HepG2 (cell line): ENCODE measurements around the gene RAC3. TPM values are rescaled to one million over a fixed set of nuclear protein-coding genes. Genes with fewer than 3 reads are reported as not detected.
A peak's percentile ranks its signal among the peaks of the same experiment; 100 is the strongest.

Source experiments
- DDIT3 ChIP-seq: sonication (generic); formaldehyde crosslinking; IDR thresholded peaks from 2 replicates; pipeline ENCODE4 v1.4.0; 2020; ENCODE audit warnings: mild to moderate bottlenecking, missing genetic modification reagents
- E2F1 ChIP-seq: sonication (generic); formaldehyde crosslinking; IDR thresholded peaks from 2 replicates; pipeline ENCODE4 v1.5.0; 2020; ENCODE audit warnings: missing genetic modification reagents
- HNRNPLL ChIP-seq: fragments of 200-400 bp; formaldehyde crosslinking; IDR thresholded peaks from 2 replicates; pipeline ENCODE4 v1.6.1; 2017; ENCODE audit warnings: mild to moderate bottlenecking, low read depth, low read length; ENCODE audit not compliant: poor library complexity, severe bottlenecking
- IKZF5 ChIP-seq: IDR thresholded peaks from 2 replicates; pipeline ENCODE4 v1.6.1; 2018; ENCODE audit warnings: missing genetic modification reagents, mild to moderate bottlenecking, missing compliant biosample characterization
- JUNB ChIP-seq: sonication (generic); formaldehyde crosslinking; IDR thresholded peaks from 2 replicates; pipeline ENCODE4 v1.8.0; 2022; ENCODE audit warnings: missing genetic modification reagents, mild to moderate bottlenecking, borderline replicate concordance
- KLF11 ChIP-seq: IDR thresholded peaks from 2 replicates; pipeline ENCODE4 v1.6.1; 2016; ENCODE audit warnings: missing compliant biosample characterization
- RFXAP ChIP-seq: sonication (generic); formaldehyde crosslinking; IDR thresholded peaks from 2 replicates; pipeline ENCODE4 v1.4.0; 2020; ENCODE audit warnings: missing genetic modification reagents, borderline replicate concordance
- SRSF4 ChIP-seq: fragments of 200-400 bp; formaldehyde crosslinking; IDR thresholded peaks from one replicate; pipeline ENCODE4 v1.6.1; 2018; ENCODE audit warnings: mild to moderate bottlenecking, low read depth, low read length, moderate library complexity; ENCODE audit not compliant: poor library complexity, severe bottlenecking
- ZBTB49 ChIP-seq: sonication (generic); formaldehyde crosslinking; IDR thresholded peaks from 2 replicates; pipeline ENCODE4 v1.4.0; 2020; ENCODE audit warnings: missing genetic modification reagents, borderline replicate concordance
- ZNF354B ChIP-seq: sonication (generic); formaldehyde crosslinking; IDR thresholded peaks from 2 replicates; pipeline ENCODE4 v1.8.0; 2022; ENCODE audit warnings: mild to moderate bottlenecking, missing genetic modification reagents
- ZNF503 ChIP-seq: sonication (generic); formaldehyde crosslinking; IDR thresholded peaks from 2 replicates; pipeline ENCODE4 v1.4.0; 2020; ENCODE audit warnings: missing genetic modification reagents
- ZNF577 ChIP-seq: sonication (generic); formaldehyde crosslinking; IDR thresholded peaks from 2 replicates; pipeline ENCODE4 v1.4.0; 2020; ENCODE audit warnings: mild to moderate bottlenecking, low read depth, missing genetic modification reagents, borderline replicate concordance
- ZNF687 ChIP-seq: sonication (generic); formaldehyde crosslinking; IDR thresholded peaks from 2 replicates; pipeline ENCODE4 v1.5.1; 2020; ENCODE audit warnings: mild to moderate bottlenecking, missing genetic modification reagents, moderate library complexity
- ZNF780A ChIP-seq: sonication (generic); formaldehyde crosslinking; IDR thresholded peaks from 2 replicates; pipeline ENCODE4 v1.8.0; 2022; ENCODE audit warnings: mild to moderate bottlenecking, missing genetic modification reagents, moderate library complexity
- ZNF790 ChIP-seq: sonication (generic); formaldehyde crosslinking; IDR thresholded peaks from 2 replicates; pipeline ENCODE4 v1.8.0; 2022; ENCODE audit warnings: missing genetic modification reagents, mild to moderate bottlenecking, borderline replicate concordance
- ZNF879 ChIP-seq: sonication (generic); formaldehyde crosslinking; IDR thresholded peaks from 2 replicates; pipeline ENCODE4 v1.8.1; 2023; ENCODE audit warnings: missing genetic modification reagents
- polyA plus RNA-seq, 8 experiments: library from polyadenylated mRNA; depleted of rRNA in 3 of 8; stranded (reverse) in 7 of 8; unstranded in 1 of 8; fragments of >200 nt; fragmentation: Illumina TruSeq in 4 of 8; extraction: Trizol in 4 of 8; gene quantifications; 2 replicates each; pipeline versions ENCODE4 v1.2.1 to v1.2.3, GENCODE V29; 2011 to 2016; ENCODE audit warnings: low read depth in 4 of 8, missing spikeins in 1 of 8, mixed read lengths in 1 of 8; ENCODE audit not compliant: insufficient read depth in 1 of 8
- total RNA-seq, 5 experiments: library from RNA; depleted of rRNA; stranded (reverse); fragments of >200 nt; fragmentation: Illumina TruSeq; extraction: Trizol; gene quantifications; 2 replicates each; pipeline ENCODE4 v1.2.3, GENCODE V29; 2016; ENCODE audit warnings: low read depth in 1 of 5

Gene RAC3
- total and polyA plus RNA-seq, 2 of the 13 experiments (the other 11 are each of a cell fraction or from before 2014, with no cell fraction given), result 10.5 to 21.3 TPM

GRCh38 chr17:81992306-81993102 lies 39.0 kb upstream of the RAC3 start (continued):
- TF ChIP-seq ZNF790, result peak; percentile 21; the same call in 1 of the 2 replicates
- peak; percentile 79; the same call in 1 of the 2 replicates for TF ChIP-seq KLF11
- TF ChIP-seq ZNF879, result peak; percentile 96; the same call in 1 of the 2 replicates
- peak; percentile 67 for TF ChIP-seq ZNF503 (CRISPR knock-in tag)
- TF ChIP-seq JUNB (CRISPR knock-in tag), result peak; percentile 87
- 0 out of 2 replicates have a peak, but pooled peaks have one; percentile 80 for TF ChIP-seq ZBTB49 (CRISPR knock-in tag)
- peak; percentile 74 for TF ChIP-seq E2F1 (CRISPR knock-in tag)
- peak; percentile 84; the same call in 1 of the 2 replicates for TF ChIP-seq DDIT3 (CRISPR knock-in tag)
- peak; percentile 87; the same call in 1 of the 2 replicates for TF ChIP-seq RFXAP
- TF ChIP-seq HNRNPLL, result no peak
- peak; percentile 97 for TF ChIP-seq IKZF5
- peak; percentile 22; the same call in 1 of the 2 replicates for TF ChIP-seq ZNF577 (CRISPR knock-in tag)
- TF ChIP-seq ZNF687 (CRISPR knock-in tag), result peak; percentile 84
- TF ChIP-seq SRSF4, result peak; percentile 53
- peak; percentile 14; the same call in 1 of the 2 replicates for TF ChIP-seq ZNF780A (CRISPR knock-in tag)
- TF ChIP-seq ZNF354B (CRISPR knock-in tag), result peak; percentile 89
